ENCODE measurements around the gene SPATA9. TPM values are rescaled to one million over a fixed set of nuclear protein-coding genes. Genes with fewer than 3 reads are reported as not detected.

Gene SPATA9
- total and polyA plus RNA-seq, 2 donors (not counting 1 experiment from before 2014, with no cell fraction given) = not detected

DNA sequence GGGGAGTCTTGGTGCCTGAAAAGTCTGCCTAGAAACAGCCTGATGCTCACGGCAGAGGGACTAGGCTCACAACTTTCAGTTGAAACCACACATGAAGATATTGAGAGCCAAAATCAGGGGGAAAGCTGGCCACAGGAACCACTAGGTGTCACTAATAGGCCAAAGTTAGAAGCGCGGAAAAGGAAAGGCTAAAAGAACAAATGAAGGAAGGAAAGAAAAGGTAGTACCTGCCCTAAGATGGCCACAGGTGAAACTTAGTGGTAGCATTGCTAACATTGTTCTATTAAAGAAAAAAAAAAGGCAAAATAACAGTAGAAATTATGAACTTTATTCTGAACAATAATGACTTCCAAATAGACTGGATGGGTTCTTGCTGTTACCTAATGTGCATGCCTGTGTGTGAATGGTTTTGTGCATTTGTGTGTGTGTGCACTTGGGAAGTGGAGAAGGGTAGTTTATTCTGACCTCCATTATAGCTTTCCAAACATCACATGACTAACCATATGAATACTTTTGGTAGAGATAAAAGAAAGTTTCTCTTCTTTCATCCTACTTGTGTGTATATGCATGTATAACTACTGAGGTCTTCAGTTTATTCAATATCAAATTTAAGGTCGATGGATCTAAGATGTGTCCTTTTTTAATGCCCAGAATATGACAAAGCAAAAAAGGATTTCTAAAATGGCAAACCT, 38.3 kb downstream of the SPATA9 start:
- no peak overlapping the region for H3K4me3 ChIP-seq (ENCODE audit: control extremely low read depth in 1 of 5, extremely low read depth in 1 of 5, insufficient read depth in 1 of 5, low read depth in 2 of 5, low read length in 4 of 5)
- 6% methylated on average over 2 of the region's 4 CpGs for WGBS (ENCODE audit: insufficient coverage)
- no peaks in the 10 kb centered on the region for H3K27me3 Mint-ChIP-seq
- H3K4me1 ChIP-seq (ENCODE audit: control insufficient read depth in 2 of 2, insufficient read depth in 2 of 2, low read length in 2 of 2) = peaks cover 14 to 20% of the 10 kb centered on the region in 2 donors
- H4K20me1 ChIP-seq (ENCODE audit: control insufficient read depth, insufficient read depth, low read length, poor library complexity, severe bottlenecking) = no peaks in the 10 kb centered on the region
- H3K27ac ChIP-seq (ENCODE audit: low read length in 2 of 2) = peak overlapping the region; percentile 9 to 48
- intact Hi-C loops (cut with micrococcal nuclease) = loop anchor here (1.0 to 10.0 kb wide), 8 partner anchors 20 to 1540 kb away; partner anchors contain the start of genes GLRX and RIOK2
- ATAC-seq (ENCODE audit: low read depth) = no peak
- no peaks in the 10 kb centered on the region for H3K36me3 ChIP-seq (replicated peaks in 1 of 2; ENCODE audit: control extremely low read depth in 1 of 2, control insufficient read depth in 1 of 2, extremely low read depth in 1 of 2, insufficient read depth in 2 of 2, low read length in 1 of 2)
- H3K4me3 Mint-ChIP-seq = no peak overlapping the region
- peak overlapping the region; percentile 0 for H3K27ac Mint-ChIP-seq
- H3K4me2 ChIP-seq (replicated peaks; ENCODE audit: low read depth, low read length, poor library complexity, severe bottlenecking) = peak overlapping the region; percentile 19
- POLR2A ChIA-PET = interaction anchor here (0.6 kb wide), 1 partner anchor 139 kb away, joined by 3 read pairs; no protein-coding TSS in a partner anchor
- peak; percentile 82 for TF ChIP-seq CTCF (IDR thresholded peaks at IDR 0.05)
- no peak for TF ChIP-seq EZH2 (IDR thresholded peaks at IDR 0.05; ENCODE audit: borderline replicate concordance, insufficient read depth, low read depth, low read length, poor library complexity, severe bottlenecking)
- H3K9ac ChIP-seq (ENCODE audit: low read length) = no peak overlapping the region
- no peaks in the 10 kb centered on the region for H3K9me3 Mint-ChIP-seq (ENCODE audit: insufficient read depth)
- H3K4me1 Mint-ChIP-seq = peaks cover 18% of the 10 kb centered on the region
- peak; percentile 73 for DNase-seq
- H3K79me2 ChIP-seq (ENCODE audit: control insufficient read depth, insufficient read depth, low read length) = no peaks in the 10 kb centered on the region
- CTCF ChIA-PET = interaction anchor here (0.7 to 7.7 kb wide), 18 partner anchors 10 to 955 kb away, joined by 3 to 127 read pairs (median 4); no protein-coding TSS in a partner anchor
- peak overlapping the region; percentile 61 for H2AFZ ChIP-seq (ENCODE audit: insufficient read depth, low read depth, low read length, poor library complexity, severe bottlenecking)
- peaks cover 0 to 6% (median 0%) of the 10 kb centered on the region in 3 donors for H3K9me3 ChIP-seq (ENCODE audit: control extremely low read depth in 1 of 3, control insufficient read depth in 2 of 3, insufficient read depth in 1 of 3, low read length in 2 of 3)
- H3K27me3 ChIP-seq (replicated peaks in 1 of 4; ENCODE audit: control extremely low read depth in 1 of 4, control insufficient read depth in 3 of 4, insufficient read depth in 4 of 4, low read length in 3 of 4) = no peaks in the 10 kb centered on the region

GRCh38 chr5:95643152-95643551, 39.6 kb downstream of the SPATA9 start:
- Histone ChIP-seq H3K36me3 (replicated peaks in 1 of 2; ENCODE audit: control extremely low read depth in 1 of 2, control insufficient read depth in 1 of 2, extremely low read depth in 1 of 2, insufficient read depth in 2 of 2, low read length in 1 of 2) (no peaks in the 10 kb centered on the region), H4K20me1 (ENCODE audit: control insufficient read depth, insufficient read depth, low read length, poor library complexity, severe bottlenecking) (no peaks in the 10 kb centered on the region), H3K27me3 (replicated peaks in 1 of 4; ENCODE audit: control extremely low read depth in 1 of 4, control insufficient read depth in 3 of 4, insufficient read depth in 4 of 4, low read length in 3 of 4) (no peaks in the 10 kb centered on the region), H3K79me2 (ENCODE audit: control insufficient read depth, insufficient read depth, low read length) (no peaks in the 10 kb centered on the region), H3K9ac (ENCODE audit: low read length) (no peak overlapping the region), H3K9me3 (ENCODE audit: control extremely low read depth in 1 of 3, control insufficient read depth in 2 of 3, insufficient read depth in 1 of 3, low read length in 2 of 3) (peaks cover 0 to 6% (median 0%) of the 10 kb centered on the region in 3 donors), H3K4me3 (ENCODE audit: control extremely low read depth in 1 of 5, extremely low read depth in 1 of 5, insufficient read depth in 1 of 5, low read depth in 2 of 5, low read length in 4 of 5) (no peak overlapping the region), H3K27ac (ENCODE audit: low read length in 2 of 2) (no peak overlapping the region), H2AFZ (ENCODE audit: insufficient read depth, low read depth, low read length, poor library complexity, severe bottlenecking) (no peak overlapping the region), H3K4me2 (replicated peaks; ENCODE audit: low read depth, low read length, poor library complexity, severe bottlenecking) (no peak overlapping the region), H3K4me1 (ENCODE audit: control insufficient read depth in 2 of 2, insufficient read depth in 2 of 2, low read length in 2 of 2) (peaks cover 14 to 20% of the 10 kb centered on the region in 2 donors)
- POLR2A ChIA-PET = no interaction called here
- Mint-ChIP-seq H3K9me3 (ENCODE audit: insufficient read depth) (no peaks in the 10 kb centered on the region), H3K27ac (no peak overlapping the region), H3K4me1 (peaks cover 18% of the 10 kb centered on the region), H3K4me3 (no peak overlapping the region), H3K27me3 (peaks cover 5% of the 10 kb centered on the region)
- TF ChIP-seq EZH2 (IDR thresholded peaks at IDR 0.05; ENCODE audit: borderline replicate concordance, insufficient read depth, low read depth, low read length, poor library complexity, severe bottlenecking) (no peak), CTCF (IDR thresholded peaks at IDR 0.05) (no peak)
- DNase-seq (no peak), ATAC-seq (ENCODE audit: low read depth) (no peak)
- CTCF ChIA-PET = interaction anchor here (0.7 to 7.7 kb wide), 9 partner anchors 8 to 959 kb away, joined by 3 to 127 read pairs (median 13); no protein-coding TSS in a partner anchor
- intact Hi-C loops (cut with micrococcal nuclease) = loop anchor here (5.0 to 10.0 kb wide), 3 partner anchors 694 to 1542 kb away; partner anchors contain the start of gene RIOK2
- 97% methylated on average over 6 of the region's 7 CpGs for WGBS (ENCODE audit: insufficient coverage)

All from B cell (primary cell).